GM21423 (cell line): ENCODE measurements around the gene RNF8.
A peak's percentile ranks its signal among the peaks of the same experiment; 100 is the strongest.
"Not testable (repeated sequence)": the region's sequence is repeated elsewhere in the genome, so short reads cannot be mapped to it uniquely, and the experiment has no call there.

Source experiments
- ATAC-seq: cut with Tn5 transposase; IDR thresholded peaks from one replicate; pipeline ENCODE4 v1.9.1; 2021; ENCODE audit warnings: mild to moderate bottlenecking, moderate library complexity; ENCODE audit not compliant: unreplicated experiment

RNF8 gene, protein sequence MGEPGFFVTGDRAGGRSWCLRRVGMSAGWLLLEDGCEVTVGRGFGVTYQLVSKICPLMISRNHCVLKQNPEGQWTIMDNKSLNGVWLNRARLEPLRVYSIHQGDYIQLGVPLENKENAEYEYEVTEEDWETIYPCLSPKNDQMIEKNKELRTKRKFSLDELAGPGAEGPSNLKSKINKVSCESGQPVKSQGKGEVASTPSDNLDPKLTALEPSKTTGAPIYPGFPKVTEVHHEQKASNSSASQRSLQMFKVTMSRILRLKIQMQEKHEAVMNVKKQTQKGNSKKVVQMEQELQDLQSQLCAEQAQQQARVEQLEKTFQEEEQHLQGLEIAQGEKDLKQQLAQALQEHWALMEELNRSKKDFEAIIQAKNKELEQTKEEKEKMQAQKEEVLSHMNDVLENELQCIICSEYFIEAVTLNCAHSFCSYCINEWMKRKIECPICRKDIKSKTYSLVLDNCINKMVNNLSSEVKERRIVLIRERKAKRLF

GRCh38 chr6:37353761-37354525 lies at the start of gene RNF8:
Gene RNF8 (plus strand): TSS chr6:37353983. CDS start chr6:37354165, 182 bp downstream.
- peak; percentile 91 for ATAC-seq

DNA sequence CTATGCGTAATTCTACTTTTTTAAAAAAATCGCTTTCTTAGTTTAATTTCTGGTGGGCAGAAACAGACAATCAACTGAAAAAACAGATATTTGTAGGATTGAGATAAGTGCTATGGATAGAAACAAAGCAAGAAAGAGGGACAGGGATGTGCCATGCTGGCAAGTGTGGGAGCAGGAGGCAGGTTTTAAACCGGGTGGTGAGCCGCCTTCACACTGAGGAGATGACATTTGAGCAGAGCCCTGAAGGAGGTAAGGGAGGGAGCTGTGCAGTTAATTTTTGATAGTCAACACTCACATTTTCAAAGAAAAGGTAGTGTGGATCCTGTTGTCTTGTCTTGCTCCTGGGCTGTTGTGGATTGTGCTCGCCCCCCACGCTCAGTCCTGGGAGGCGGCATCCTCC lies 49.0 kb upstream of the RNF8 start:
- no peak for ATAC-seq

GRCh38 chr6:37305841-37306425 lies 47.9 kb upstream of the RNF8 start:
- ATAC-seq = no peak

DNA sequence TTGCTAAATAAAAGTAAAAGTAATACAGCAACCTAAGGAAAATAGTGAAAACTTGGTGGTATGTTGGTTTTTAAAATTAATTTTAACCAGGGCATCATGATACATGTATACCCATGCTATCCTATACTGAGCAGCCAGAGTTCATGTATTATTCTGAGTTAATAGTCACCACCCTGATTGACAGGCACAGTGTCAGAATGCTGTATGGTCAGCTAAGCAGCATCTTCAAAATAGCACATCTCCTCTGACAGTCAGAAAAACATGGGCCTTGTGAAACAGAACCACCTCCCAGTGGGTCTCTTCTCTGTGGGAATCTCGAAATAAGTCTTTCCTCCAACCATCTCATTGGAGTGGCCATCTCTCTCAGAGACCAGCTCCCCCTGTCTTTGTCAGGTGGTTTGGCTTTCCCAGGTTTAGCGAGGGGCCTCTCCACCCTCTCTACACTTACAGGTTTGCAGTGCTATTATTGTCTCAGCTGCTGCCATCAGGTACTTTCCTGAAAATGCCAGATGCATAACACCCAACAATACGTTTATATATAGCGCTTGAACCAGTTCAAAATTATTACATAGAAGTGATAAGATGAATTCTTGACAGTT lies 47.1 kb upstream of the RNF8 start:
- no peak for ATAC-seq

DNA sequence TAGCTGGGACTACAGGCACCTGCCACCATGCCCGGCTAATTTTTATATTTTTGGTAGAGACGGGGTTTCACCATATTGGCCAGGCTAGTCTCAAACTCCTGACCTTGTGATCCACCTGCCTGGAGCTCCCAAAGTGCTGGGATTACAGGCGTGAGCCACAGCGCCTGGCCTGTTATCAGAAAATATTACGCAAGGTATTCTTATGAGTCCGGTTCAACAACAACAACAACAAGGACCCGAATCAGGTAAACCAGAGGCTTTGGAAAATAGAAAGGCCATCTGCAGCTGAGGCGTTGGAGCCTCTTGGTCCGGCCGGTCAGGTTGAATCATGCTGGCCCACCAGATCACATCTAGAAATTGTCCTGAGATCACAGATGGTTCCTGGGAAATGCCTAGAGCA lies 46.3 kb upstream of the RNF8 start:
- not testable (repeated sequence) for ATAC-seq

GRCh38 chr6:37308069-37308815 lies 45.5 kb upstream of the RNF8 start:
- no peak for ATAC-seq

DNA sequence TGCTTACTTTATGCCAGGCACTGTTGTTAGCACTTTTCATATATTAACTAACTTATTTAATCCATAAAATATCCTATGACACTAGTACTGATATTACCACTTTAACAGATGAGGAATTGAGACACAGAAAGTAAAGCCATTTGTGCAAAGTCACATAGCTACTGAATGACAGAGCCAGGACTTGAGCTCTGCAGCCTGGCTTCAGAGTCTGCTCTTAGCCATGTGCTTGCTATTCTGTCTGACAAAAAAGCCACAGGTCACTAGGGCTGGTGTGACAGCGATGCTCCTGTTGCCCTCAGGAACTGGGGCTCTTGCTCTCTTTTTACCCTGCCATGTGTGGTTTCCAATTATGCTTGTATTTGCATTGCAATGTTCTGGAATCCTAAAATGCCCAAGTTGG lies 44.7 kb upstream of the RNF8 start:
- ATAC-seq = no peak

DNA sequence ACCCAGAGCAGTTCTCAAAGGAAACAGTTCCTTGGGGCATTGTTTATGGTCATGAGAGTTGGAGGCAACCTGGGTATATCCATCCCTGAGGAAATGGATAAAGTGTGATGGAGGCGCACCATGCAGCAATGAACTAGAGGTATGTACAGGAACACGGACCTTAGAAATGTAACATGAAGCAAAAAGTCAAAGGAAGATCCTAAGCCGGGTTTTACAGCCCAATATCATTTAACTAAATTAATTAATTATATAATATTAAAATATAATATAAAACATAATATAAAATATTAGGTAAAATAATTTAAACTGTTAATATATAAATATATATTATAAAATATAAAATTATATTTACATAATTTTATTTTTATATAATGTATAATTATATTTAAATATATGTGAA lies 44.1 kb upstream of the RNF8 start:
- ATAC-seq = no peak

GRCh38 chr6:37310966-37311365 lies 42.8 kb upstream of the RNF8 start:
- ATAC-seq = no peak

- no peak for ATAC-seq
These were observed 41.9 kb upstream of the RNF8 start for GRCh38 chr6:37311741-37312473.

DNA sequence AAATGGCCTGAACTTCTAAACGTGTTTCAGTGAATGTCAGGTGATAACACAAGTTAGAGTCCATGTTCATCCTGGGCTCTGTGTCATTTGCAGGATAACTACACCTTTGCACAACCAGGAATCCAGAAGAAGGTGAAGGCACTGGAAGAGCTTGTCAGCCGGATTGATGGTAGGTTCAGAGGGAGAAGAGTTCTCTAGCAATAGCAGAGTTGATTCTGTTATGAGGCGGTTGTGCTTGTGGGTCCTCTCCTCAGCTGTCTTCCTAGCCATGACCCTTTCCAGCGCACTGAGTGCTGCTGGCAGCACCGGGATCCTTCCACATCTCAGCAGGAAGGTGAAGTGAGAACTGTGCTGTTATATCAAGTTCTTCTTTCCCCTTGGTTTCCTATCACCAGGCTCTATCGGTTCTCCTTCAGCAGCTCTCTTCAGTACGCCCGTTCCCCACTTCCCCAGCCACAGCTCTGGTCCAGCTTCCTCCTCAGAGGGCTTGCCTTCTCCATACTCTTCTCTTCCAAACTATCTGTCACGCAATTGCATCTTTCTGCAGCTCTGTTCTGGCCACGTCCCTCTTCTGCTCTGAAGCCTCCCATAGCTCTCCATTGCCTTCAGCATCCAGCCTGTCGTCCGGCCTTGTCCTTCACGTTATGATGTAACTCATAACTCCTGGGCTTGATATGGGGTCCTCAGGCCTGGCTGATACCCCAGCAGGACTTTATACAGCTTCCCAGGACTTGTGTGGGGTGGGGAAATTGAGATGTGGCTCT lies 39.9 kb upstream of the RNF8 start:
- no peak for ATAC-seq

DNA sequence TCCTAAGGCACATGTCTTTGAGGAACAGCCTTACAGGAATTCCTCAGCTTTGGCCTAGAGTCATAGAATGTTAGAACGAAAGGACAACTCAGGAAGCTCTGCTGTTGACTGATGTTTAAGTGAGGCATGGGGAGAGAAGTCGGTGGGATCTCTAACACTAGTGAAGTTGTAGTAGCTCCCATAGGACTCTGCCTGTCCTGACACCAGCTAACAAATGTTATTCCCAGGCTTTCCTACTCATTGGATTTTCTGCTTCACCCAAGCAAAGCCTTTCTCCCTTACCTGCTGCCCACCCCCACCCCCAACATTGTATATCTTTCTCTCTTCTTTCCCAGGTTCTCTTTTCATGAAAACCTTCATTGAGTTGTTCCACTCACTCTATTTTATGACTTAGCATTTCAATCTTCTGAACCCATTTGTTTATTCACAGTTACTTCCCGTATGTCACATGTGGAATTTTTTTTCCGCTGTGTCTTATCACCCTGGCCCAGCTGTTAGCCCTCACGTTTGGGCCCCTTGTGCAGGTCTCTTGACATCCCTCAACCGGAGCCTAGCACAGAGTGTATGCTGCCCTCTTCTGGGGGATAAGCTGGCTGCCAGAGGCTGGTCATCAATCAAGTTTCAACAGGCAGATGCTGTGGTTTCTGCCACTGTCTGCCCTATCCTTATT lies 39.2 kb upstream of the RNF8 start:
- peak; percentile 59 for ATAC-seq

DNA sequence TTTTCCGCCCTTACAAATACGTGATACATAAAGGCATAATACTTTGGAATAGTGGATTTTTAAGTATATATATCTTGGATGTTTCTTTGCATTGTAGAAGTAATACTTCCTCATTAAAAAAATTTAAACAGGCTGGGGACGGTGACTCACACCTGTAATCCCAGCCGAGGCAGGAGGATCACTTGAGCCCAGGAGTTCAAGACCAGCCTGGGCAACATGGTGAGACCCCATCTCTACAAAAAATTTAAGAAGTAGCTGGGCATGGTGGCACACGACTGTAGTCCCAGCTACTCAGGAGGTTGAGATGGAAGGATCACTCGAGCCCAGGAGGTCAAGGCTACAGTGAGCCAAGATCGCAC lies 38.6 kb upstream of the RNF8 start:
- no peak for ATAC-seq

DNA sequence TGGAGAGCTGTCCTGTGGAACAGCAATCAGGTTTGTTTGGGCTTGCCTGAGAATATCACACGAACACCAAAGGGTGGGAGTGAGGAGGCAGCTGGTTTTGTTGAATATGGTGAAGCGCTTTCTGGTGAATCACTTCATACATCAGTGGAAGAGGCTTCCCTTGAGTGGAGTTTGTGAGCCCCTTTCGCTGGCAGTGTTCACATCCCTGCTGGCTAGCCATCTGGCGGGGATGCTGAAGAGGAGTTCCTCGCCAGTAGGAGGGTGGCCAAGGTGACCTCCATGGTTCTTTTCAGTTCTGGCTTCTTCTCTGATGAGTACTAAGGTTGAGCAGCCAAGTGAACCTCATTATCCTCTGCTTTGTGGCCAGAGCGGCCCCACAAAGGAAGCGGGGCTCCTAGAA lies 37.7 kb upstream of the RNF8 start:
- no peak for ATAC-seq

GRCh38 chr6:37317312-37318038 lies 36.3 kb upstream of the RNF8 start:
- no peak for ATAC-seq

DNA sequence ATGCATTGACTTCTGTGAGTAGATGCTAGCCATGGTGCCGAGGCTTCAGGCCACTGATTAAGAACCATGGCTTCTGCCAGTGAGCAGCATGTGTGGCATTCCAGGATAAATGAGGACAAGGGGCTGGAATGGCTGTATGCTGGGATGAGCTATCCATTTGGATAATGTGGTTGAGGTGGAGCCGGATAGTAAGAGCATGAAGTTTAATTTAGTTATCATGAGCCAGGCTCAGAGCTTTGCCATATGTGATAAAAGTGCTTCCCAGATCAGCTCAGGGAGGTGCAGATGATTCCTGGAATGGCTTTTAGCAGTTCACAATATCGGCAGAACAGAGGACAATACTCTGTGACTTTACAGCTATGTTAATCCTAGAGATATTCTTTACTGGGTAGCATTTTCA lies 34.6 kb upstream of the RNF8 start:
- no peak for ATAC-seq

DNA sequence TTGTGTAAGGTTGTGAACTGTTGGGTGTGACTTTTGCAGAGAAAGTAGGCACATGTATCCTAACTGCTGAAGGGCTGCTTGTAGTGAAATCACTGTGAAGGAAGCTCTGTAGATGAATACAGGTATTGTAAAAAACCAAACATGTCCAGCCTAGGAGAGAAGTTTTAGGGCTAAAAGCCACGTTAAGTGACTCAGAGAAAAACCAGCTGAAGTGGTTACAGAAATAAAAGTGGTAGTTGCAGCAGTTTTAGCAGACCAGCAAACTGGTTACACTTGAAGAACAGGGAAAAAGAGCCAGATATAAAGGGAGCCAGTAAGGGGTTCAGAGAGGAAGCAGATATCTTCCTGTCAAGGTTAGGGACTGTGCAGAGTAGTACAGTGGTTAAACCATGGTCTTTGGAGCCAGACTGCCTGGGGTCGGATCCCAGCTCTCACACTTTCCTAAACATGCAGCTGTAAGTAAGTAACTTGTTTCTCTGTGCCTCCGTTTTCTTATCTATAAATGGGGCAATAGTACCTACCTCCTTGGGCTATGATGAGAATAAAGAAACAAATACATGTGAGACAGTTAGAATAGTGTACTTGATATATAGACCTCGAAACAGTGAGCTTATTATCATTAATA lies 33.8 kb upstream of the RNF8 start:
- ATAC-seq = no peak

DNA sequence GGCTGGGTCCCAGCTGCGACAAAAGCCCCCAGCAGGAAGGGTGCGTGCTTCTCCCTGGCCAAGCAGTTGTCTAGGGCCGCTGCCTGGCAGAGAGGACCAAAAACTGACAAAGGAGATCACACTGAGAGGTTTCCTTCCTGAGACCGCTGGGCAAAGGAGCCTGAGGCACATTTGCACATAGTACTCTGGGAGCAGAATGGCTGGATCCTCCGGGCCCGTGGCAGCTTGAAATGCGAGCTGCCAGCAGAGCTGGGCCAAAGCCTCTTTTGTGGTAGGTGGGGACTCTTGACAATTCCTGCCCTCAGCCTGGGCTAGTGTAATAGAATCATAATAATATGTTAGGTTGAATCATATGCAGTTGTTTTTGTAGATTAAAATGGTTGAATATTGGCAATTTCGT lies 33.1 kb upstream of the RNF8 start:
- no peak for ATAC-seq
